MM.1S (cell line): ENCODE results near the gene KCND3.

Source experiments
- EZH2 ChIP-seq: fragments of 300-600 bp; sonication (generic); optimal IDR thresholded peaks from 2 replicates; pipeline ENCODE3; 2017; ENCODE audit warnings: low read depth, mild to moderate bottlenecking, antibody characterized with exemption, low read length, mixed read lengths
- TF ChIP-seq, protein P1 (sequence below): fragments of 300-600 bp; sonication (generic); IDR thresholded peaks from 2 replicates; pipeline ENCODE4 v1.5.1; 2016; ENCODE audit warnings: antibody characterized with exemption, low read length, mixed read lengths

DNA sequence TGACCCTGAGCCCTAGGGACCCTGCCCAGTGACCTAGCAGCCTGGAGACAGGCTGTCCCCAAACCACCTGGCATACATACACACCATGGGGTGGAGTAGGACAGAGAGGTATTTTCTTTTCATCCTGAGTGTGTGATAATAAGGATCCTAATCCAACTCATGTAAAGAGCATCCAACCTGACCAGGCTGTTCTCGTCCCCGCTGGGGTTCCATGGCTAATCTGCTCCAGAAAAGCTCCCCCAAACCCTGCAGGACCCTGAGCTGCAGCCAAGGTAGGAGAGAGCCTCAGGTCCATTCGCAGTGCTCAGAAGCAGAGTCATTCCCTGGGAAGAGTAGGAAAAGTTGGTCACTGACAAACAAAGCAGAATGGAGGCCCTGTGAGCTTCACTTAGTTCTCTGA, 31.4 kb downstream of the KCND3 start:
- TF ChIP-seq, protein P1, sequence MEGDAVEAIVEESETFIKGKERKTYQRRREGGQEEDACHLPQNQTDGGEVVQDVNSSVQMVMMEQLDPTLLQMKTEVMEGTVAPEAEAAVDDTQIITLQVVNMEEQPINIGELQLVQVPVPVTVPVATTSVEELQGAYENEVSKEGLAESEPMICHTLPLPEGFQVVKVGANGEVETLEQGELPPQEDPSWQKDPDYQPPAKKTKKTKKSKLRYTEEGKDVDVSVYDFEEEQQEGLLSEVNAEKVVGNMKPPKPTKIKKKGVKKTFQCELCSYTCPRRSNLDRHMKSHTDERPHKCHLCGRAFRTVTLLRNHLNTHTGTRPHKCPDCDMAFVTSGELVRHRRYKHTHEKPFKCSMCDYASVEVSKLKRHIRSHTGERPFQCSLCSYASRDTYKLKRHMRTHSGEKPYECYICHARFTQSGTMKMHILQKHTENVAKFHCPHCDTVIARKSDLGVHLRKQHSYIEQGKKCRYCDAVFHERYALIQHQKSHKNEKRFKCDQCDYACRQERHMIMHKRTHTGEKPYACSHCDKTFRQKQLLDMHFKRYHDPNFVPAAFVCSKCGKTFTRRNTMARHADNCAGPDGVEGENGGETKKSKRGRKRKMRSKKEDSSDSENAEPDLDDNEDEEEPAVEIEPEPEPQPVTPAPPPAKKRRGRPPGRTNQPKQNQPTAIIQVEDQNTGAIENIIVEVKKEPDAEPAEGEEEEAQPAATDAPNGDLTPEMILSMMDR: no peak
- no peak for TF ChIP-seq EZH2
